BLaER1 (cell line): ENCODE measurements around the gene SOST.

Experiments used
- H3K27ac ChIP-seq: shearing (Covaris generic); formaldehyde crosslinking; 2 replicates; pipeline ENCODE4 v1.8.1; 2022
- H3K27me3 ChIP-seq: shearing (Covaris generic); formaldehyde crosslinking; 2 replicates; pipeline ENCODE4 v1.8.1; 2022
- H3K36me3 ChIP-seq: shearing (Covaris generic); formaldehyde crosslinking; 2 replicates; pipeline ENCODE4 v1.8.1; 2022
- H3K4me1 ChIP-seq: shearing (Covaris generic); formaldehyde crosslinking; 2 replicates; pipeline ENCODE4 v1.8.1; 2022
- H3K4me2 ChIP-seq: shearing (Covaris generic); formaldehyde crosslinking; 2 replicates; pipeline ENCODE4 v1.8.1; 2022
- H3K4me3 ChIP-seq: shearing (Covaris generic); formaldehyde crosslinking; 2 replicates; pipeline ENCODE4 v1.8.1; 2022
- H3K9ac ChIP-seq: shearing (Covaris generic); formaldehyde crosslinking; 2 replicates; pipeline ENCODE4 v1.8.1; 2022
- H3K9me3 ChIP-seq: shearing (Covaris generic); formaldehyde crosslinking; 2 replicates; pipeline ENCODE4 v1.8.1; 2022
- H4K20me1 ChIP-seq: shearing (Covaris generic); formaldehyde crosslinking; 2 replicates; pipeline ENCODE4 v1.8.1; 2022
- Cebpa-rat ChIP-seq: shearing (Covaris generic); IDR thresholded peaks from 2 replicates; pipeline ENCODE4 v1.8.1; 2022

SOST gene

DNA sequence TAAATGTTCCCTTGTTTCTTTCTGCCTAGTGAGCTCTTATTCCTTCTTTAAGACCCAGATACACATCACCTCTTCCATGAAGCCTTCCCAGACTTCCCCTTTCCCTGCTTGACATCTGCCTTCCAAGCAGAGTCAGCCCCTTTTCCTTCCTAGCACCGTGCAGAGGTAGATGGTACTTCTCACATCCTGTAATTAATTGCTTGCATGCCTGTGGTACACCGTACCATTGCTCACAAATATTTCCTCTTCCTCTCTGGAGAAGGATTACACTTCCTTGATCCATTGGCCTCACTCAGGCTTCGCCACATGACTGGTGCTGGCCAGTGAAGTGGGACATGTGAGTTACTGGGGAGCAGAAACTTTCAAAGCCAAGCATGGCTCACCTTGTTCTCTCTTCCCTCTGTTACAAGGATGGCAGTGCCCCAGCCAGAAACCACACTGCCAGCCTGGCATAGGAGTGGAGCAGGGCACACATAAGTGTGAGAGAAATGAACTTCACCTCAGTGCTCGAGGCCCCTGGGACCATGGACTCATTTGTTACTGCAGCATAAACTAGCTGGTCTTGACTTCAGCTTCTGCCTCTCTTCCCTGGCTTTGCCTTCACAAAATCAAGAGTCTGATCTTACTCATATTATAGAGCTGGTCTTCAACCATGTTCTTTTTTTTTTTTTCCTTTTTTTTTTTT, 44.0 kb downstream of the SOST start:
- TF ChIP-seq Cebpa-rat, result no peak
- peaks cover 16% of the 10 kb centered on the region for H3K4me1 ChIP-seq
- no peaks in the 10 kb centered on the region for H3K9me3 ChIP-seq
- H3K4me2 ChIP-seq, result peak overlapping the region; percentile 86; the same call in 1 of the 2 replicates
- no peaks in the 10 kb centered on the region for H4K20me1 ChIP-seq
- H3K9ac ChIP-seq, result no peak overlapping the region
- no peak overlapping the region for H3K27ac ChIP-seq
- H3K27me3 ChIP-seq, result peaks cover 46% of the 10 kb centered on the region
- H3K36me3 ChIP-seq, result no peaks in the 10 kb centered on the region
- no peak overlapping the region for H3K4me3 ChIP-seq

DNA sequence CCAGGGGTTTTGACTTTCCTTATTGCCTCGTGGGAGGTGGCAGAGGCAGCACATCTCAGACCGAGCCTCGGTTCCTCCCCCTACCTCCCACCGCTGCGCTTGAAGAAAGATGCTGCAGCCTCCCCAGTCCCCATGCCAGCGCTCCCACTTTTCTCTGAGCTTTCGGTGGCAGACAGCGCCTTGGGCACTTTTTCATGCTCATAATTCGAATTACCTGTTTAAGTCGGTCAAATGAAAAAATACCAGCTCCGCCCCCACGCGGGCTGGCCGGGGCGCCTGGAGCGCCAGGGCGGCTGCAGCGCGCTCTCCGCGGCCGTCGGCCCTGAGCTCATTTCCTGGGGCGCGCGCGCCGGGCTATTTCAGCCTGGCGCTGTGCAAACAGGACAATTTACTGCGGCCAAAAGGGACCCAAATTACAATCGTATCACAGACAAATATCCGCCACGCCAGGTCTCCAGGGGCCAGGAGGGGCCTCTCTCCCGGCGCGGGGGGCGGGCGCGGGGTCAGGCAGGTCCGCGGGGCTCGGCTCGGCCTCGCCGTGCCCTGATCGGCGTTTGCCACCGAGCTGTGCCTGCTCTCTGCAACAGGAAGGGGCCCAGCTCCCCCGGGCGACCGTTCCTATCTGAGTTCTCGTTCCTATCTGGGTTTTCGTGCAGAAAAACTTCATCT, 45.0 kb downstream of the SOST start:
- TF ChIP-seq Cebpa-rat, result no peak
- no peaks in the 10 kb centered on the region for H3K36me3 ChIP-seq
- H3K4me3 ChIP-seq, result peak overlapping the region; percentile 62
- peaks cover 14% of the 10 kb centered on the region for H3K4me1 ChIP-seq
- peaks cover 43% of the 10 kb centered on the region for H3K27me3 ChIP-seq
- H4K20me1 ChIP-seq, result no peaks in the 10 kb centered on the region
- no peak overlapping the region for H3K27ac ChIP-seq
- H3K9ac ChIP-seq, result no peak overlapping the region
- H3K4me2 ChIP-seq, result peak overlapping the region; percentile 86
- no peaks in the 10 kb centered on the region for H3K9me3 ChIP-seq

DNA sequence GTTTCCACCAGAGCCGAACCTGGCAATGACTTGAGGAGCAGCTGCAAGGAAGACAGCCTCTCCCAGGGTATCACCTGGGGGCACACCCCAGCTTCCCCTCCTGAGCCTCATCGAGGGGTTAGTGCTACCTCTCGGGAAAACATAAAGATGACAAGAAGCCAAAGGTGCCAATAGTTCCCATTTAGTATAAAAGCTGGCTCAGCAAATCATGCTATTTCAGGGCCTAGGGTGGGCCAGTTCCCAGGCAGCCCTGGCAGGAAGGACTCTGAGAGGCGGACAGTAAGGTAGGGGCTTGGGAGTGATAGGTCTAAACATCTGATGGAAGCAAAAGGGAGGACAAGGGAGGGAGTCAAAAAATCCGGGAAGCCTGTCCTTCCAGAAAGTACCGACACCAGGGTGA, 46.2 kb downstream of the SOST start:
- H3K4me3 ChIP-seq, result no peak overlapping the region
- H3K27ac ChIP-seq, result no peak overlapping the region
- no peak overlapping the region for H3K9ac ChIP-seq
- H3K9me3 ChIP-seq, result no peaks in the 10 kb centered on the region
- TF ChIP-seq Cebpa-rat, result no peak
- peaks cover 43% of the 10 kb centered on the region for H3K27me3 ChIP-seq
- no peaks in the 10 kb centered on the region for H3K36me3 ChIP-seq
- peaks cover 14% of the 10 kb centered on the region for H3K4me1 ChIP-seq
- no peak overlapping the region for H3K4me2 ChIP-seq
- no peaks in the 10 kb centered on the region for H4K20me1 ChIP-seq

DNA sequence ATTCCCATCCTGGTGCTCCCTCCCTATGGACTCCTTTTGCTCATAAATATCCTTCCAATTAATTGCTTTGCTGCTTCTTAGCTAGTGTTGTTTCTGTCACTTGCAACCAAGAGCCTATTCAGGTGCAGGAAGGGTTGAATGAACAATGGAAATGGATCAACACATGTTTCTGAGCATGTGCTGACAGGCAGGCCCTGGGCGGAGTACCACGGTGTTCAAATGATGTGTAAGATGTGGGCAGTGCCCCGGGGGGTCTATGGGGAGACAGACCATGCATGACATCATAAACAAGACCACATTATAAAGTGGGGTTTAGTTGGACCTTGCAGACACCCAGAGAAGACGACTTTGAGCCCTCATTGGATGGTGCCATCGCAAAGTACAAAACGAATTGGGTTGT, 48.5 kb downstream of the SOST start:
- Histone ChIP-seq H4K20me1 (no peaks in the 10 kb centered on the region), H3K9me3 (no peaks in the 10 kb centered on the region), H3K4me1 (peaks cover 14% of the 10 kb centered on the region), H3K4me2 (no peak overlapping the region), H3K9ac (no peak overlapping the region), H3K36me3 (no peaks in the 10 kb centered on the region), H3K27me3 (peaks cover 40% of the 10 kb centered on the region), H3K4me3 (no peak overlapping the region), H3K27ac (no peak overlapping the region)
- no peak for TF ChIP-seq Cebpa-rat

DNA sequence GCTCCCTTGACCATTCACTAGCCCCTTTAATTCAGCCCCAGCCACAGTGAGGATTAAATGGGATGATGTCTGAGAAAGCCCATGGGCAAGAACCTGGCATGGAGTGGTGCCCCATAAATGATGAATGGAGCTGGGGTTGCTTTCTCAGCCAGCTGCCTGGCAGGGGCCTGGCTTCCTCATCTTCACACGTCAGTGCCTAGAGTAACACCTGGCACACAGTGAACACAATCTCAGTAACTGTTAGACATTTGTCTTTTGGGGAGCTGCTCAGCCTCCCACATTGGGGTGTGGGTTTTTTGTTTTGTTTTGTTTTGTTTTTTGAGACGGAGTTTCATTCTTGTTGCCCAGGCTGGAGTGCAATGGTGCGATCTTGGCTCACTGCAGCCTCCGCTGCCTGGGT, 49.4 kb downstream of the SOST start:
- H3K4me1 ChIP-seq, result peaks cover 13% of the 10 kb centered on the region
- H3K9ac ChIP-seq, result no peak overlapping the region
- H3K36me3 ChIP-seq, result no peaks in the 10 kb centered on the region
- H3K27ac ChIP-seq, result no peak overlapping the region
- no peak for TF ChIP-seq Cebpa-rat
- H3K9me3 ChIP-seq, result no peaks in the 10 kb centered on the region
- H3K4me3 ChIP-seq, result no peak overlapping the region
- H3K4me2 ChIP-seq, result no peak overlapping the region; the same call in 1 of the 2 replicates
- H4K20me1 ChIP-seq, result no peaks in the 10 kb centered on the region
- H3K27me3 ChIP-seq, result peaks cover 31% of the 10 kb centered on the region

DNA sequence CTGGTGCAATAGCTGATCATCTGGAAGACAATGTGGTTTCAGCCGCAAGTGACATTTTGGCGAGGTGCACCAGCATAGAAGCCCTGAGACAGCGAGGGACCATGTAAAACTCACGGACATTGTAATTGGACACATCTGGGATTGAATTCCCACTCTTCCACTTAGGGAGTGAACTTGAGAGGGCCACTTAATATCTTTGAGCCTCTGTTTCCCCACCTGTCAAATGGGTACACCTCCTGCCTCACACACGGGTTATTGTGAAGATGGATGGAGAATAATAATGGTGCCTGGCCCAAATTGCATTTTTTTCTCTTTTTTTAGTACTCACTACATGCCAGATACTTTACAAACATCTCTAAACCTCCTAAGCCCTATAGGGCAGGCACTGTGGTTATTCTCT, 51.4 kb downstream of the SOST start:
- no peak overlapping the region for H3K4me2 ChIP-seq
- H4K20me1 ChIP-seq, result no peaks in the 10 kb centered on the region
- no peak overlapping the region for H3K9ac ChIP-seq
- no peak for TF ChIP-seq Cebpa-rat
- no peak overlapping the region for H3K4me3 ChIP-seq
- H3K27ac ChIP-seq, result no peak overlapping the region
- peaks cover under 1% of the 10 kb centered on the region; the same call in 1 of the 2 replicates for H3K4me1 ChIP-seq
- H3K9me3 ChIP-seq, result no peaks in the 10 kb centered on the region
- peaks cover 11% of the 10 kb centered on the region for H3K27me3 ChIP-seq
- no peaks in the 10 kb centered on the region for H3K36me3 ChIP-seq

DNA sequence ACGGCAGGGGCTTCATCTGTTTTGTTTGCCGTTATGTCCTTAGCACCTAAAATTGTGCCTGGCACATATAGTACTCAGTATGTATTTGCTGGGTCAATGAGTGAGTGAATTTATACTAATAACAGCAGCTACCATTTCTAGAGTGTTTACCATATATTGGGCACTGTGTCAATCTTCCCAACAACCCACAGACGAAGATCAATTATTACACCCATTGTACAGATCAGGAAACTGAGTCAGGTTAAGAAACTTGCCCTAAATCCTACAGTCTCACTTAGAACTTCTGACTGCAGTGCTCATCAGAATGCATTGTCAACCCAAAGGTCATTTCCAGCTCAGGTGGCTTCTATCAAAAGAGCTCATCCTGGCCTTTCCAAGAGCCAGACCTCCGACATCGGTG, 52.4 kb downstream of the SOST start:
- Histone ChIP-seq H3K4me2 (no peak overlapping the region), H3K9ac (no peak overlapping the region), H3K9me3 (no peaks in the 10 kb centered on the region), H3K36me3 (no peaks in the 10 kb centered on the region), H3K4me3 (no peak overlapping the region), H3K27me3 (peaks cover 2% of the 10 kb centered on the region; the same call in 1 of the 2 replicates), H3K27ac (no peak overlapping the region), H3K4me1 (peaks cover 10% of the 10 kb centered on the region), H4K20me1 (no peaks in the 10 kb centered on the region)
- TF ChIP-seq Cebpa-rat, result no peak
